HEK293T (cell line): ENCODE results near the gene LYL1.

Experiments used
- CTCF ChIA-PET: fragments of 350-600 bp; formaldehyde crosslinking; extraction: SDS; loops from one replicate; lab custom pipeline; 2021; ENCODE audit warnings: antibody characterized with exemption, inconsistent platforms; lab: Yijun Ruan, JAX
- POLR2A ChIA-PET: fragments of 350-600 bp; formaldehyde crosslinking; extraction: SDS; loops from one replicate; lab custom pipeline; 2020; ENCODE audit warnings: antibody characterized with exemption, inconsistent platforms; lab: Yijun Ruan, JAX
- DNase-seq: peaks from one replicate; pipeline ENCODE4 v3.0.0; 2012; ENCODE audit warnings: mixed read lengths; ENCODE audit errors: extremely low spot score
- ARNT ChIP-seq: fragments of 450-650 bp; IDR thresholded peaks from 2 replicates; pipeline ENCODE4 v1.6.1; 2017; ENCODE audit warnings: mild to moderate bottlenecking
- BHLHE40 ChIP-seq: fragments of 450-650 bp; IDR thresholded peaks from 2 replicates; pipeline ENCODE4 v1.6.1; 2016; ENCODE audit warnings: mild to moderate bottlenecking, moderate library complexity, borderline replicate concordance
- CTBP1 ChIP-seq: fragments of 450-650 bp; IDR thresholded peaks from 2 replicates; pipeline ENCODE4 v1.6.1; 2016; ENCODE audit warnings: borderline replicate concordance
- ELF4 ChIP-seq: fragments of 450-650 bp; IDR thresholded peaks from 2 replicates; pipeline ENCODE4 v1.6.1; 2017; ENCODE audit warnings: antibody characterized with exemption
- FOXA1 ChIP-seq: fragments of 450-650 bp; IDR thresholded peaks from 2 replicates; pipeline ENCODE4 v1.6.1; 2016; ENCODE audit warnings: mild to moderate bottlenecking
- FOXK2 ChIP-seq: fragments of 450-650 bp; IDR thresholded peaks from 2 replicates; pipeline ENCODE4 v1.6.1; 2016; ENCODE audit warnings: mild to moderate bottlenecking
- FOXM1 ChIP-seq: fragments of 450-650 bp; IDR thresholded peaks from 2 replicates; pipeline ENCODE4 v1.6.1; 2017; ENCODE audit warnings: mild to moderate bottlenecking, borderline replicate concordance
- HDGF ChIP-seq: fragments of 450-650 bp; IDR thresholded peaks from 2 replicates; pipeline ENCODE4 v1.6.1; 2017; ENCODE audit warnings: antibody characterized with exemption, borderline replicate concordance
- L3MBTL2 ChIP-seq: fragments of 450-650 bp; conservative IDR thresholded peaks from 2 replicates; pipeline ENCODE4 v1.6.1; 2016; ENCODE audit warnings: mild to moderate bottlenecking
- LEF1 ChIP-seq: fragments of 450-650 bp; IDR thresholded peaks from 2 replicates; pipeline ENCODE4 v1.6.1; 2017; ENCODE audit warnings: mild to moderate bottlenecking, borderline replicate concordance
- NFRKB ChIP-seq: fragments of 450-650 bp; IDR thresholded peaks from 2 replicates; pipeline ENCODE4 v1.6.1; 2016; ENCODE audit warnings: mild to moderate bottlenecking, moderate library complexity
- SP1 ChIP-seq: fragments of 450-650 bp; IDR thresholded peaks from 2 replicates; pipeline ENCODE4 v1.6.1; 2017
- SUZ12 ChIP-seq: fragments of 450-650 bp; IDR thresholded peaks from 2 replicates; pipeline ENCODE4 v1.6.1; 2016; ENCODE audit warnings: mild to moderate bottlenecking
- TARDBP ChIP-seq: fragments of 450-650 bp; IDR thresholded peaks from 2 replicates; pipeline ENCODE4 v1.6.1; 2016
- ZNF384 ChIP-seq: fragments of 450-650 bp; IDR thresholded peaks from 2 replicates; pipeline ENCODE4 v1.6.1; 2016
- TF ChIP-seq, protein P1 (sequence below): fragments of 450-650 bp; IDR thresholded peaks from 2 replicates; pipeline ENCODE4 v1.6.1; 2016

The LYL1 gene

GRCh38 chr19:13073263-13073662 is 29.4 kb downstream of the LYL1 start:
- POLR2A ChIA-PET: no interaction called here
- DNase-seq: no peak
- CTCF ChIA-PET: interaction anchor here (1.7 kb wide), 1 partner anchor 96 kb away, joined by 3 read pairs; no protein-coding TSS in a partner anchor

DNA sequence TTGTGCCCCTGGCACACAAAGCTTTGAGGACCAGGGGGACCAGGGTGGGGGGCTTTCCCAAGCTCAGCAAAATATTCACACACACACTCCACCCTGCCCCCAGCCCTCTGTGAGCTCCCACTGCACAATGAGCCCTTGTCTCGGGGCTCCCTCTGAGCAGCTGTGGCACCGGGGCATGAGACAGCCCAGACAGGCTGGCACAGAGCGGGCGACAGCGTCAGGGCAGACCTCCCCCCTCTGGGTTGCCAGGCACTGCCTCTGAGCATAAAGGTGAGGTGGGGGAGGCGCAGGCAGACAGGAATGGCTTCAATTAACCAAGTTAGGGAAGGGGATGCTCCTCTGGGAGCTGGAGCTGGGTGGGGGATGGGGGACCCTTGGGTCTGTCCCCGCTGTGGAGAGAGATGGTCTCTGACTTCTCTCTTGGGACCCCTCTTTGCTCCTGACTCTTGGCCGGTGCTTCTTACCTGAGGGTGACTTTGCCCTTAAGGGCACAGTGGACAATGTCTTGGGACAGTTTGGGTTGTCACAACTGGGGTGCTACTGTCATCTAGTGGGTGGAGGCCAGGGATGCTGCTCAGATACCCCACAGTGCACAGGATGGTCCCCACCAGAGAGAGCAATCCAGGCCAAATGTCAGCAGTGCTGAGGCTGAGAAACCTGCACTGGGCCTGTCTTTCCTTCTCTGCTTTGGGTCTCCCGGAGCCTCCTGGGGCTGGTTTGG is 30.3 kb downstream of the LYL1 start:
- no peak for TF ChIP-seq ARNT
- TF ChIP-seq, protein P1, sequence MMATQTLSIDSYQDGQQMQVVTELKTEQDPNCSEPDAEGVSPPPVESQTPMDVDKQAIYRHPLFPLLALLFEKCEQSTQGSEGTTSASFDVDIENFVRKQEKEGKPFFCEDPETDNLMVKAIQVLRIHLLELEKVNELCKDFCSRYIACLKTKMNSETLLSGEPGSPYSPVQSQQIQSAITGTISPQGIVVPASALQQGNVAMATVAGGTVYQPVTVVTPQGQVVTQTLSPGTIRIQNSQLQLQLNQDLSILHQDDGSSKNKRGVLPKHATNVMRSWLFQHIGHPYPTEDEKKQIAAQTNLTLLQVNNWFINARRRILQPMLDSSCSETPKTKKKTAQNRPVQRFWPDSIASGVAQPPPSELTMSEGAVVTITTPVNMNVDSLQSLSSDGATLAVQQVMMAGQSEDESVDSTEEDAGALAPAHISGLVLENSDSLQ: no peak
- no peak for TF ChIP-seq ELF4
- TF ChIP-seq FOXK2: no peak
- TF ChIP-seq TARDBP: no peak
- ChIA-PET CTCF (interaction anchor here (1.7 kb wide), 1 partner anchor 95 kb away, joined by 3 read pairs; no protein-coding TSS in a partner anchor), POLR2A (no interaction called here)
- no peak for DNase-seq

More at GRCh38 chr19:13073263-13073662, 29.4 kb downstream of the LYL1 start:
- no peak for TF ChIP-seq FOXK2
- no peak for TF ChIP-seq BHLHE40
- TF ChIP-seq, protein P1: no peak
- no peak for TF ChIP-seq LEF1
- TF ChIP-seq FOXA1: no peak
- TF ChIP-seq SP1: no peak
- no peak for TF ChIP-seq CTBP1
- no peak for TF ChIP-seq FOXM1
- TF ChIP-seq L3MBTL2: no peak
- TF ChIP-seq ZNF384: no peak
- no peak for TF ChIP-seq TARDBP
- no peak for TF ChIP-seq SUZ12
- TF ChIP-seq NFRKB: no peak
- no peak for TF ChIP-seq HDGF
- TF ChIP-seq ELF4: no peak
- TF ChIP-seq ARNT: no peak

GRCh38 chr19:13071444-13072187 is 31.0 kb downstream of the LYL1 start:
- TF ChIP-seq CTBP1 (no peak), L3MBTL2 (no peak), FOXA1 (no peak), BHLHE40 (no peak), TARDBP (no peak), ZNF384 (no peak), FOXK2 (no peak), ELF4 (no peak), SP1 (no peak), LEF1 (no peak), FOXM1 (no peak), SUZ12 (no peak), NFRKB (no peak), ARNT (no peak), HDGF (no peak)
- TF ChIP-seq, protein P1: no peak
- POLR2A ChIA-PET: no interaction called here
- CTCF ChIA-PET: interaction anchor here (0.5 kb wide), 1 partner anchor 94 kb away, joined by 3 read pairs; no protein-coding TSS in a partner anchor
- DNase-seq: no peak

DNA sequence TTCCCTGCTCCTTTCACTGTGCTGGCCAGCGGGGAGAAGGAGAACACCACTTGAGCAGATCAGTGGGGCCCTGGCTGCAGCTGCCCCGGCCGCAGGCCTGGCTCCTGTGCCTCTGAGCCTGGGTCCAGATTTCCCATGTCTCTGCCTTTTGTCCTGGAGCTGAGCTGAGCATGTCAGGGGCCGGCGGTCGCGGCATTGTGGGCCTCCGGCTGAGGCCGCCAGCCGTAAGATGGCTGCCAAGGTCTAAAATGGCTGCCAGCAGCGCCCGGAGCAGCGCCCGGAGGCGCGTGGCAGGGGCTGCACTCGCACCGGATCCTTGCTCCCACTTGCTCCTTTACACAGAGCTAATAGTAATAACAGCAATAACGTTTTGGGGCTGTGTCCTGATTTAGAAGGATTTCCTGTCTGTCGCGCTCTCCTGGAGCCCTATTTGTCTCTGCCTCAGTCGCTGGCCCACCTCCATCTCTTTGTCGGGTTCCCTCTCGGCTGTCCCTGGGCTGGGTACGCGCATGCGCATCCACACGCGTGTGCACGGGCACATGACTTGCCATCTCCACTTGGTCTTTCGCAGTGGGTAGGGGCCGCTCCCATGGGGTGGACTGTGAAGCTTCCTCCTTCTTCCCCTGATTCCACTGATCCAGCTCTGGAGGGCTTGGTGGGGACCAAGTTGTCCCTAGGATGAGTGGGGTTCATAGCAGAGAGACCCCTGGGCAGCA is 32.1 kb downstream of the LYL1 start:
- ChIA-PET CTCF (interaction anchor here (0.5 to 0.9 kb wide), 2 partner anchors 91 to 93 kb away, joined by 3 read pairs; no protein-coding TSS in a partner anchor), POLR2A (interaction anchor here (2.2 kb wide), 1 partner anchor 15 kb away, joined by 7 read pairs; no protein-coding TSS in a partner anchor)
- TF ChIP-seq FOXK2 (no peak), NFRKB (no peak), LEF1 (no peak), BHLHE40 (no peak), SUZ12 (no peak), FOXA1 (no peak), TARDBP (no peak), ZNF384 (no peak), ELF4 (no peak), CTBP1 (no peak), FOXM1 (no peak), L3MBTL2 (no peak), SP1 (no peak), ARNT (no peak), HDGF (no peak)
- TF ChIP-seq, protein P1: no peak
- DNase-seq: no peak
